LoVo (cell line): ENCODE measurements around the gene SSTR5.

Experiments
- DNase-seq: peaks from one replicate; pipeline ENCODE4 v3.0.0-alpha.2; 2016; ENCODE audit warnings: low spot score

Gene SSTR5

DNA sequence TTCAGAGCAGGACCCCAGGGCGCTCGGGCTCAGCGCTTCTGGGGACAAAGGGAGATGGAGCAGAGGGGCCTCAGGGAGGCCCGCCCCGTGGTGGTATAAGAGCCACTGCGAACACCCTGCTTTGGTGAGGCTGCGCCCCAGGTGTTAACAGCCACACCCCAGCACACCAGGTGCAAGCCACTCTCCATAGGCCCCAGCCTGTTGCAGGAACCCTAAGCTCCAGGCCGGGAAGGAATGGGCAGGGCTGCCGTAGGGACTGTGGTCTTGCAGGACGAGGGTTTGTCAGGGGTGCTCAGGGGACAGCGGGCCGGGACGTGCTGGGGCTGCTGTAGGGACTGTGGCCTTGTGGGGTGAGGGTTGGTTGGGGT is 17.0 kb upstream of the SSTR5 start:
- no peak for DNase-seq

- DNase-seq, result no peak
Measured at GRCh38 chr16:1056196-1056595, 16.4 kb upstream of the SSTR5 start.

DNA sequence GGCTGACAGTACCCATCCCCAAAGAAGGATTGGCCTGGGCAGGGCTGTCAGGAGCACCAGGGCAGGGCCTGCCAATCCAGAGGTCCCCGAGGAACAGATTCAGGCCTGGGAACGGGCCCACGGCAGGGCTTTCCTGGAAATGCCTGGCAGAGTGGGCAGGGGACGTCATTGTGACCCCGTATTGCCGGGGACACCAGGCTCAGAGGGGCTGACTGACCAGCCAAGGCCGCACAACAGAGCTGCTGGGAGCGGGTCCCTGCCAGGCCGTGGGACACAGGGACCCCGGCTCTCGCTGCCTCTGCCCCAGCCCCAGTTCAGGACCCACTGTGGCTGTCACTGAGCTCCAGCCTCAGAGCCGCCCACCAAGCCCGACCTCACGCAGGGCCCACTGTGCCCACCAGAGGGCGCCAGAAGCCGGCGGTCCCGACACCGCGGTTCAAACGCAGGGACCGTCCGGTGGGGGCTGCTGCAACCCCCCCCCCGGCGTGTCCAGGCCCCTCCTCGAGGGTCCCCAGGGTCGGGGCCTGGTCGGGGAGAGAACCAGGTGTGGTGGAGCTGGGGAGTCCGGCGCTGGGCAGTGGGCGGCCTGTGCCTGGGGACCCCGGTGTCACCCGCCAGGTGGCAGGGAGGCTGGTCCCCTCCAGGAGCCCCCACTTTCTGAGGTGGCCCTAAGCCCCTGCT is 15.2 kb upstream of the SSTR5 start:
- DNase-seq, result peak; percentile 35

DNA sequence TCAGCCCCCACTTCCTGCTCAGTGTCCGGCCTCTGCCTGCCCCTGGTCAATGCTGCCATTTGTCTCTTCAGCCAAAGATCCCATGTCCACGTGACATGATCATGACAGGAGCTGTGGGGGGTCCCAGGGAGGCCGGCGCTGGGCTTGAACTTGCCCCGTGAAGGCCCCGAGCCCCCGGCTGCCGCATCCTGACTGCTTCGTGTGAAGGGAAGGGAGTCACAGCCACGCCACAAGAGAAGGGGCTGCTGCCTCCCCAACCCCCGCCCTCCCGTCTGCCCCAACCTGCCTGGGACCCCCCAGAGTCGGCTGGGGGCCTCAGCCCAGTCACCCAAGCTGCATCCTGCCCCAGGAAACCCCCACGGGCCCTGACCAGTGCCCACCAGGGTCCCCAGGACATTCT is 14.3 kb upstream of the SSTR5 start:
- no peak for DNase-seq

DNA sequence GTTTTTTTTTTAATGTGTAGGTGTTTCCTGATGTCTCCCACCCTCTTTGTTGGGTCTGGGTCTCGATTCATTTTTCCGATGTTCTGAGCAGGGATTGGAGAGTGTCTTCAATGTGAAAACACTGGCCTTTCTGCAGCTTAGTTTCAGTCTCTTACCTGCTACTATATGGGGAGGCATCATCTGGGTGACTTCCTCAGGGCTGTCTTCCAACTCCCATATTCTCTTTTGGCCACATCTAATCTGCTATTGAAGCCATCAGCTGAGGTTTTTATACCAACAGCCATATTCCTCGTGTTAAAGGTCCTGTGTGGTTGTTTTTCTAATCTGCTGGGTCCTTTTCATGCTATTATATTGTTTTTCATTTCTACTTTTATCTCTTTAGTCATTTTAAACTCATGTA is 13.2 kb upstream of the SSTR5 start:
- DNase-seq, result no peak

- no peak for DNase-seq
Measured at GRCh38 chr16:1060416-1061340, 11.9 kb upstream of the SSTR5 start.

- no peak for DNase-seq
Measured at GRCh38 chr16:1061769-1062505, 10.6 kb upstream of the SSTR5 start.

- no peak for DNase-seq
Measured at GRCh38 chr16:1062895-1063294, 9.7 kb upstream of the SSTR5 start.

GRCh38 chr16:1063728-1064127 is 8.8 kb upstream of the SSTR5 start:
- no peak for DNase-seq

GRCh38 chr16:1065469-1066128 is 6.9 kb upstream of the SSTR5 start:
- DNase-seq, result no peak

DNA sequence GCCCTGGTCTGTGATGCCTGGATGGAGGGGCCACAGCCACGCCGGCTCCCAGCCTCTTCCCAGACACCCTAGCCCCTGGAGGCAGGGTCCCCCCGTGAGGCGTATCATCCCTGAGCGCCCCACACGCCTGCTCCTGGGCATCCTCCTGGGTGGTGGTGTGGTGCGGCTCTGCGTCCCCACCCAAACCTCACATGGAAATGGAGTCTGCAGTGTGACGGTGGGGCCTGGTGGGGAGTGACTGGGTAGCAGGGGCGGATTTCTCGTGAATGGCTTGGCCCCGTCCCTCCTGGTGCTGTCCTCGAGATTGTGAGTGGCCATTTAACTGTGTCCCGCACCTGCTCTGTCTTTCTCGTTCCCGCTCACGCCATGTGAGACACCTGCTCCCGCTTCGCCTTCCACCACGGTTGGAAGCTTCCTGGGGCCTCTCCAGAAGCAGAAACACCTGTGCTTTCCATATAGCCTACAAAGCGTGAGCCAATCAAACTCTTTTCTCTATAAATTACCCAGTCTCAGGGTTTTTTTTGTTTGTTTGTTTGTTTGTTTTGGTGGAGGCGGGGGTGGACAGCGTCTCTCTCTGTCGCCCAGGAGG is 5.9 kb upstream of the SSTR5 start:
- no peak for DNase-seq

- DNase-seq, result no peak
Measured at GRCh38 chr16:1067629-1068028, 4.9 kb upstream of the SSTR5 start.

DNA sequence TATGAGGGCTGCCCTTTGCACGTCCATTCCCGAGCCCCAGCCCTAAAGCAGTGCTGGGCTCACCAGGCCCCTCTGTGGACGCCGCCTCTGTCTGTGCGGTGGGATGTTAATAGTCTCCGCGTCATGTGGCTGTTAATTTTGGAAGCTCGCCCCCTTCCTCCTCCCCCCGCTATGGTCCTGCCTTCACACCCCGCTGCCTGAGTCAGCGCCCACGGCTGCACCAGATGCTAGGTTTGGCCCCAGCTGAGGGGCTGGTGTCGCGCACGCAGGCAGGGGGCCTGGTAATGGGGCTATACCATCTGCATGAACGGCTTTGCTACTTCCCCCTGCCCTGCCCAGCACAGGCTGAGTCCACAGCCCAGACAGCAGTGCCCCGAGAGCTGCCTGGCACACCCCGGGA is 4.1 kb upstream of the SSTR5 start:
- DNase-seq, result no peak

DNA sequence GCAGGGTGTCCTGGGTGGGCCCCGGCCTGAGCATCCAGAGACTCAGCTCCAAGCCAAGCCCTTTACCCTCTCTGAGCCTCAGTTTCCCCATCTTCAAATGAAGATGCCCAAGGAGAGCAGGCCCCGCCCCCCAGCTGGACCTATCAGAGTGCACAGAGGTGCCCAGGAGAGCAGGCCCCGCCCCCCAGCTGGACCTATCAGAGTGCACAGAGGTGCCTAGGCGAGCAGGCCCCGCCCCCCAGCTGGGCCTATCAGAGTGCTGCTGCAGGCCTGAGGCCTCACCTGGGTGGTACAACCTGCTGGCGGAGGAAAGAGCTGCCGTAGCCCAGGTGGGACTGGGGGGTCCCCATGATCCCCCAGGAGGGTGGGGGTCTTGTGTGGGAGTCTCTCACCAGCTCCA is 3.4 kb upstream of the SSTR5 start:
- DNase-seq, result no peak

DNA sequence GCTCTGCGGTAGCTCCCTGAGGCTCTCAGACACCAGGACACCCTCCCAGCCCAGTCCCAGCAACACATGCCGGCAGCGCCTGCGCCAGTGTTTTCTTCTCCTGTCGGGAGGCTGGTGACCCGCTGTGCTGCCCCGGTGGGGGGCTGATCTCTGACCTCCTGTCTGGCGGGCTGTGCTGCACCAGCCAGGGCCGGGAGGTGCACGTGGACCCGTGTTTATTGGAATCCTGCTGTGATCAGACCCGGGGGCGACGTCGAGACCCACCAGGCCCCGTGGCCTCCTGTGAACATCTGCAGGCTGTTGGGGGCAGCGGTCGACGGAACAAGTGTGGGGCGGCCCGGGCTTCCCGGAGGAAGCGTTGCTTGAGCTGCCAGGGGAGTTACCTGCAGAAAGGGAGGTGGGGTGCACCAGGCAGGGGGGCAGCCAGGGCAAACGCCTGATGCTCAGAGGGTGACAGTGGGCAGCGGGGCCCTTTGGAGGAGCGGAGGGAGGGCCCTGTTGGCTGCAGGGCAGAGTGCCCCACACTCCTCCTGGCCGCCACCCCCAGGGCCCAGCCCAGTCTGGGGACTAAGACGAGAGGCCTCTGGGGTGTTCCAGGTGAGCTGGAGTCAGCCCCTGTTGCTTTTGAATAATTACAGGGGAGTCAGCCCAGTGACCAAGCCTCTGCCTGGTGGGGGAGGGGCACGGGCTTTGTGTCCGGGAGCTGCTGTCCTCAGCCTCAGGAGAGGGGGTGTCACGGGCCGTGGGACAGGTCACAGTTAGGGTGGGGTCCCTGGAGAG is 2.3 kb upstream of the SSTR5 start:
- DNase-seq, result no peak

DNA sequence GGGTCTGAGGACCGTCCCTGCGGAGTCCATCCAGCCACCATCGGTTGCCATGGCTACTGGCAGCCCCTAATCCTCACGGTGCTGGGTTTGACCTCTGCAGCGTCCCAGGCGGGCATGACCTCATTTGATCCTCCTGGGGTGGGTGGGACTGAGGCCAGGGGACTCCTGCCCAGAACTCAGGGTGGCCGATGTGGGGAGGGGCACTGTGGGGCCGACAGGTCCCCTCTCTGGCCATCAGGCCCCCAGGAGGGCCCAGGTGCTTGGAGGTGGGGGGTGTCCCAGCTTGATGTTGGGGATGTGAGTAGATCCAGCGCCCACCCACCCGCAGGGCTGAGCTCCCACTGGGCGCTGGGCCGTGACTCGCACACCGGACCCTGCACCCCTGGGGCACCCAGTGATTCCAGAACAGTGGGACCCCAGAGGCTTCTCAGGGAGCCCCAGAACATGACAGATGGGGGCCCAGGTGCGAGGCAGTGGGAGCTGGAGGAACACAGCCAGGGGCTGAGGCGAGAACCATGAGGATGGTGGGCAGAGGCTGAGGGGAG is 1.6 kb upstream of the SSTR5 start:
- DNase-seq, result no peak

GRCh38 chr16:1071561-1072225 is 854 bp upstream of the SSTR5 start:
- DNase-seq, result no peak

DNA sequence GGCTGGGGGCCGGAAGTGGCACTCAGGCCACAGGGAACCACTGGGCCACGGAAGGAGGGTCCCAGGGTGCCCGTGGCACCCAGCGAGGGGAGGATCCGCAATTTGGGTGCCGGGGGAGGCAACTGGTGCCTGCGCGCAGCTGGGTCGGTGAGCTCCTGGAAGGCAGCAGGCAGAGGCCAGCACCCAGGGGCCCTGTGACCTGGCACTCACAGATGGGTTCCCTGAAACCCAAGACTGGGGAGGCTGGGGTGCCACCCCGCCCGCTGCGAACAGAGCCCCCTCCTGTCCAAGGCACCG is 663 bp downstream of the SSTR5 start:
- no peak for DNase-seq

- no peak for DNase-seq
Measured at GRCh38 chr16:1073566-1074378, 1.2 kb downstream of the SSTR5 start.

- DNase-seq, result no peak
Measured at GRCh38 chr16:1074379-1074649, 1.8 kb downstream of the SSTR5 start.
